GM23338 (cell line): ENCODE data around the gene NFIC. TPM values are rescaled to one million over a fixed set of nuclear protein-coding genes. Genes with fewer than 3 reads are reported as not detected.
"Not testable (repeated sequence)": the region's sequence is repeated elsewhere in the genome, so short reads cannot be mapped to it uniquely, and the experiment has no call there.

Source experiments
- ATAC-seq: fragments of 200-7000 bp; cut with Tn5 transposase; 3 replicates; pipeline ENCODE4 v1.9.1; 2020
- DNase-seq: peaks from one replicate; pipeline ENCODE4 v3.0.0-alpha.2; 2015; ENCODE audit warnings: low spot score
- H2AFZ ChIP-seq: fragments of 200-600 bp; sonication (generic); 2 replicates; pipeline ENCODE4 v1.8.0; 2016; ENCODE audit warnings: antibody characterized with exemption, mild to moderate bottlenecking, moderate library complexity
- H3F3A ChIP-seq: fragments of 200-600 bp; sonication (generic); replicated peaks from 2 replicates; pipeline ENCODE4 v1.8.0; 2017; ENCODE audit warnings: antibody characterized with exemption, mixed run types, low read depth
- H3K27ac ChIP-seq: fragments of 200-600 bp; sonication (generic); 2 replicates; pipeline ENCODE4 v1.6.1; 2016; ENCODE audit warnings: low read depth
- H3K27me3 ChIP-seq: fragments of 200-600 bp; sonication (generic); 2 replicates; pipeline ENCODE4 v1.8.0; 2016; ENCODE audit warnings: mild to moderate bottlenecking, mixed run types, moderate library complexity; ENCODE audit not compliant: insufficient read depth
- H3K36me3 ChIP-seq: fragments of 200-600 bp; sonication (generic); 2 replicates; pipeline ENCODE4 v1.8.0; 2016; ENCODE audit warnings: mild to moderate bottlenecking; ENCODE audit not compliant: insufficient read depth
- H3K4me1 ChIP-seq: fragments of 200-600 bp; sonication (generic); 2 replicates; pipeline ENCODE4 v1.8.0; 2016; ENCODE audit warnings: mild to moderate bottlenecking, moderate library complexity; ENCODE audit not compliant: insufficient read depth
- H3K4me2 ChIP-seq: fragments of 200-600 bp; sonication (generic); 2 replicates; pipeline ENCODE4 v1.7.1; 2017; ENCODE audit warnings: mixed run types
- H3K4me3 ChIP-seq: fragments of 200-600 bp; sonication (generic); 2 replicates; pipeline ENCODE4 v1.6.1; 2016; ENCODE audit warnings: mixed run types
- H3K79me2 ChIP-seq: fragments of 200-600 bp; sonication (generic); replicated peaks from 2 replicates; pipeline ENCODE4 v1.8.0; 2017; ENCODE audit warnings: mild to moderate bottlenecking; ENCODE audit not compliant: insufficient read depth
- H3K9me2 ChIP-seq: fragments of 200-600 bp; sonication (generic); 2 replicates; pipeline ENCODE4 v1.8.0; 2017; ENCODE audit not compliant: insufficient read depth
- H4K20me1 ChIP-seq: fragments of 200-600 bp; sonication (generic); replicated peaks from 2 replicates; pipeline ENCODE4 v1.8.0; 2017; ENCODE audit warnings: mild to moderate bottlenecking; ENCODE audit not compliant: insufficient read depth
- H3K27ac Mint-ChIP-seq: 2 replicates; pipeline ENCODE4 v1.8.0; 2020; ENCODE audit warnings: inconsistent platforms, mild to moderate bottlenecking, moderate library complexity, mixed read lengths
- H3K27me3 Mint-ChIP-seq: 3 replicates; pipeline ENCODE4 v1.8.0; 2022; ENCODE audit warnings: low read depth, mild to moderate bottlenecking, moderate library complexity, mixed read lengths, inconsistent platforms; ENCODE audit not compliant: insufficient read depth, poor library complexity
- H3K36me3 Mint-ChIP-seq: 3 replicates; pipeline ENCODE4 v1.8.0; 2021; ENCODE audit warnings: low read depth, mild to moderate bottlenecking, inconsistent platforms, moderate library complexity, mixed read lengths
- H3K4me1 Mint-ChIP-seq: 3 replicates; pipeline ENCODE4 v1.8.0; 2020; ENCODE audit warnings: mild to moderate bottlenecking, inconsistent platforms, mixed read lengths
- H3K4me3 Mint-ChIP-seq: 3 replicates; pipeline ENCODE4 v1.8.0; 2021; ENCODE audit warnings: moderate library complexity, mild to moderate bottlenecking, inconsistent platforms, mixed read lengths
- H3K9me3 Mint-ChIP-seq: 3 replicates; pipeline ENCODE4 v1.8.0; 2020; ENCODE audit warnings: moderate library complexity, mild to moderate bottlenecking, inconsistent platforms, mixed read lengths
- EZH2 ChIP-seq: fragments of 200-600 bp; sonication (generic); IDR thresholded peaks from one replicate; pipeline ENCODE4 v1.8.0; 2017; ENCODE audit warnings: antibody characterized with exemption, mild to moderate bottlenecking, low read depth; ENCODE audit not compliant: unreplicated experiment
- EZH2phosphoT487 ChIP-seq: fragments of 200-600 bp; sonication (generic); IDR thresholded peaks from one replicate; pipeline ENCODE4 v1.8.1; 2018; ENCODE audit warnings: antibody characterized with exemption; ENCODE audit not compliant: unreplicated experiment
- JUNB ChIP-seq: IDR thresholded peaks from one replicate; pipeline ENCODE4 v1.6.1; 2016; ENCODE audit warnings: antibody characterized with exemption; ENCODE audit not compliant: unreplicated experiment
- NANOG ChIP-seq: IDR thresholded peaks from 2 replicates; pipeline ENCODE4 v1.6.1; 2016; ENCODE audit warnings: antibody characterized with exemption, borderline replicate concordance
- POLR2AphosphoS5 ChIP-seq: IDR thresholded peaks from 2 replicates; pipeline ENCODE4 v1.6.1; 2016; ENCODE audit warnings: antibody characterized with exemption, low read depth
- STAT1 ChIP-seq: IDR thresholded peaks from one replicate; pipeline ENCODE4 v1.6.1; 2016; ENCODE audit warnings: antibody characterized with exemption; ENCODE audit not compliant: unreplicated experiment
- ZNF114 ChIP-seq: fragments of 250-450 bp; sonication (Bioruptor Pico); IDR thresholded peaks from 2 replicates; pipeline ENCODE4 v1.5.0; 2020; ENCODE audit warnings: mild to moderate bottlenecking, moderate library complexity
- ZNF331 ChIP-seq: fragments of 250-450 bp; sonication (Bioruptor Pico); IDR thresholded peaks from 2 replicates; pipeline ENCODE4 v1.5.0; 2020; ENCODE audit warnings: low read depth, mild to moderate bottlenecking, moderate library complexity
- polyA plus RNA-seq: library from polyadenylated mRNA; unstranded; fragments of >200 nt; fragmentation: Nextera tagmentation; extraction: Ambion mirVana; gene quantifications from 2 replicates; pipeline ENCODE4 v1.2.1, GENCODE V29; 2016
- total RNA-seq: library from RNA; depleted of rRNA; stranded (reverse); fragments of >200 nt; shearing (Covaris generic); gene quantifications from 2 replicates; pipeline ENCODE4 v1.2.3, GENCODE V29; 2014
- TF ChIP-seq, protein P1 (sequence below): IDR thresholded peaks from 2 replicates; pipeline ENCODE4 v1.6.1; 2016; ENCODE audit warnings: antibody characterized with exemption
- TF ChIP-seq, protein P2 (sequence below): IDR thresholded peaks from one replicate; pipeline ENCODE4 v1.6.1; 2018; ENCODE audit warnings: antibody characterized with exemption; ENCODE audit not compliant: unreplicated experiment
- TF ChIP-seq, protein P3 (sequence below): fragments of 250-450 bp; sonication (Bioruptor Pico); IDR thresholded peaks from 2 replicates; pipeline ENCODE4 v1.5.0; 2020; ENCODE audit warnings: mild to moderate bottlenecking, moderate library complexity

NFIC gene
- total and polyA plus RNA-seq, 2 experiments from 2014 or later = 1.3 to 5.3 TPM

DNA sequence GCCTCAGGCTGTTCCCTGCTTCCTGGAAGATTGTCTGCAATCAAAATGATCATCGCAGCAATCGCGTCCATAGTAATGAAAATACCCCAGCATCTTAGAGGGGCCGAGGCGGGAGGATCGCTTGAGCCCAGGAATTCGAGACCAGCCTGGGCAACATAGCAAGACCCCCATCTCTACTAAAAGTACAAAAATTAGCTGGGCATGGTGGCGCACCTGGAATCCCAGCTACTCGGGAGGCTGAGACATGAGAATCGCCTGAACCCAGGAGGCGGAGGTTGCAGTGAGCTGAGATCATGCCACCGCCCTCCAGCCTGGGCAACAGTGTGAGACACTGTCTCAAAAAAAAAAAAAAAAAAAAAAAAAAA, 9.7 kb downstream of the NFIC start:
- not testable (repeated sequence) for H3K79me2 ChIP-seq, H3K4me3 Mint-ChIP-seq, H3K4me1 ChIP-seq, ATAC-seq, H3K36me3 ChIP-seq, H3K9me3 Mint-ChIP-seq, H3K27ac ChIP-seq, H3F3A ChIP-seq, H3K36me3 Mint-ChIP-seq, H2AFZ ChIP-seq, H4K20me1 ChIP-seq, DNase-seq, H3K9me2 ChIP-seq, H3K4me3 ChIP-seq, H3K4me1 Mint-ChIP-seq, H3K27ac Mint-ChIP-seq, H3K4me2 ChIP-seq
- peaks cover 38% of the 10 kb centered on the region for H3K27me3 ChIP-seq
- H3K27me3 Mint-ChIP-seq = peaks cover 33% of the 10 kb centered on the region

DNA sequence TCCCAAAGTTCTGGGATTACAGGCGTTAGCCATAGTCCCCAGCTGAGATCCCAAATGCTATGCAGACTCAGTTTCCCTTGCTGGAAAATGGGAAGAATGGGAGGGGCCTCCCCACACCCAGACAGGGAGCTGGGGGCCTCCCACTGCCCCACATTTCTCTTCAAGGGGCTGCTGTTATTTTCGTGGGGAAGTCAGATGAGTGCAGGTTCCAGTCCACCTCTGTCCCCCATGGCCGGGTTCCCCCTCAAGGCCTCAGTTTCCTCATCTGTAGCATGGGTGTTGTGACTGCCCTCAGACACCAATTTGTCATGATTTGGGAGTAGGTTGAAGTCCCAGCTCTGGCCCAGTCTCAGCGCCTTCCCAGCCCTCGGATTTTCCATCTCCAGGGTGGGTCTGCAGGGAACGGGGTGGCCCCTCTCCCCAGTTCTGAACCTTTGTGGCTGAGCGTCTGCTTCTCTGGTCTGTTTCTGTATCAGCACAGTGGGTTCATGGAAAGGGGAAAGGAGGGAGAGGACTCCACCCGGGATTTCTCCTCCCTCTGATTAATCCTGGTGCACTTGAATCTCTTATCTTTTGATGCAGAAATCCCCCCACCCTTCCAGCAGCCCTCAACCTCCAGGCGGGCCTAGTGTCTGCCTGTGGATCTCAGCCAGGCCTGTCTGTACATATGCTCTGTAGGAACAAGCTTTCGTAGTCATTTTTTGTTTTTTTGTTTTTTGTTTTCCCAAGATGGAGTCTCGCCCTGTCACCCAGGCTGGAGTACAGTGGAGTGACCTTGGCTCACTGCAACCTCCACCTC, 12.2 kb downstream of the NFIC start:
- H3K36me3 Mint-ChIP-seq = no peaks in the 10 kb centered on the region
- Histone ChIP-seq H3F3A (no peaks in the 10 kb centered on the region), H3K36me3 (no peaks in the 10 kb centered on the region), H3K79me2 (no peaks in the 10 kb centered on the region), H3K4me1 (no peaks in the 10 kb centered on the region), H3K4me2 (no peak overlapping the region), H3K27ac (no peak overlapping the region), H3K9me2 (no peaks in the 10 kb centered on the region), H3K4me3 (no peak overlapping the region), H4K20me1 (no peaks in the 10 kb centered on the region), H3K27me3 (peaks cover 13% of the 10 kb centered on the region), H2AFZ (no peak overlapping the region)
- no peak overlapping the region for H3K4me3 Mint-ChIP-seq
- ATAC-seq = no peak
- no peak overlapping the region for H3K27ac Mint-ChIP-seq
- peaks cover 2% of the 10 kb centered on the region; the same call in 1 of the 3 replicates for H3K9me3 Mint-ChIP-seq
- no peak for DNase-seq
- H3K4me1 Mint-ChIP-seq = no peaks in the 10 kb centered on the region; the same call in 2 of the 3 replicates
- H3K27me3 Mint-ChIP-seq = peaks cover 18% of the 10 kb centered on the region
- TF ChIP-seq ZNF114 (CRISPR knock-in tag) (no peak), ZNF331 (CRISPR knock-in tag) (no peak), NANOG (no peak), POLR2AphosphoS5 (no peak), STAT1 (no peak), EZH2phosphoT487 (no peak), EZH2 (no peak), JUNB (no peak)
- TF ChIP-seq, protein P1, sequence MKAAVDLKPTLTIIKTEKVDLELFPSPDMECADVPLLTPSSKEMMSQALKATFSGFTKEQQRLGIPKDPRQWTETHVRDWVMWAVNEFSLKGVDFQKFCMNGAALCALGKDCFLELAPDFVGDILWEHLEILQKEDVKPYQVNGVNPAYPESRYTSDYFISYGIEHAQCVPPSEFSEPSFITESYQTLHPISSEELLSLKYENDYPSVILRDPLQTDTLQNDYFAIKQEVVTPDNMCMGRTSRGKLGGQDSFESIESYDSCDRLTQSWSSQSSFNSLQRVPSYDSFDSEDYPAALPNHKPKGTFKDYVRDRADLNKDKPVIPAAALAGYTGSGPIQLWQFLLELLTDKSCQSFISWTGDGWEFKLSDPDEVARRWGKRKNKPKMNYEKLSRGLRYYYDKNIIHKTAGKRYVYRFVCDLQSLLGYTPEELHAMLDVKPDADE = no peak
- TF ChIP-seq, protein P2, sequence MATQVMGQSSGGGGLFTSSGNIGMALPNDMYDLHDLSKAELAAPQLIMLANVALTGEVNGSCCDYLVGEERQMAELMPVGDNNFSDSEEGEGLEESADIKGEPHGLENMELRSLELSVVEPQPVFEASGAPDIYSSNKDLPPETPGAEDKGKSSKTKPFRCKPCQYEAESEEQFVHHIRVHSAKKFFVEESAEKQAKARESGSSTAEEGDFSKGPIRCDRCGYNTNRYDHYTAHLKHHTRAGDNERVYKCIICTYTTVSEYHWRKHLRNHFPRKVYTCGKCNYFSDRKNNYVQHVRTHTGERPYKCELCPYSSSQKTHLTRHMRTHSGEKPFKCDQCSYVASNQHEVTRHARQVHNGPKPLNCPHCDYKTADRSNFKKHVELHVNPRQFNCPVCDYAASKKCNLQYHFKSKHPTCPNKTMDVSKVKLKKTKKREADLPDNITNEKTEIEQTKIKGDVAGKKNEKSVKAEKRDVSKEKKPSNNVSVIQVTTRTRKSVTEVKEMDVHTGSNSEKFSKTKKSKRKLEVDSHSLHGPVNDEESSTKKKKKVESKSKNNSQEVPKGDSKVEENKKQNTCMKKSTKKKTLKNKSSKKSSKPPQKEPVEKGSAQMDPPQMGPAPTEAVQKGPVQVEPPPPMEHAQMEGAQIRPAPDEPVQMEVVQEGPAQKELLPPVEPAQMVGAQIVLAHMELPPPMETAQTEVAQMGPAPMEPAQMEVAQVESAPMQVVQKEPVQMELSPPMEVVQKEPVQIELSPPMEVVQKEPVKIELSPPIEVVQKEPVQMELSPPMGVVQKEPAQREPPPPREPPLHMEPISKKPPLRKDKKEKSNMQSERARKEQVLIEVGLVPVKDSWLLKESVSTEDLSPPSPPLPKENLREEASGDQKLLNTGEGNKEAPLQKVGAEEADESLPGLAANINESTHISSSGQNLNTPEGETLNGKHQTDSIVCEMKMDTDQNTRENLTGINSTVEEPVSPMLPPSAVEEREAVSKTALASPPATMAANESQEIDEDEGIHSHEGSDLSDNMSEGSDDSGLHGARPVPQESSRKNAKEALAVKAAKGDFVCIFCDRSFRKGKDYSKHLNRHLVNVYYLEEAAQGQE = no peak
- TF ChIP-seq, protein P3, sequence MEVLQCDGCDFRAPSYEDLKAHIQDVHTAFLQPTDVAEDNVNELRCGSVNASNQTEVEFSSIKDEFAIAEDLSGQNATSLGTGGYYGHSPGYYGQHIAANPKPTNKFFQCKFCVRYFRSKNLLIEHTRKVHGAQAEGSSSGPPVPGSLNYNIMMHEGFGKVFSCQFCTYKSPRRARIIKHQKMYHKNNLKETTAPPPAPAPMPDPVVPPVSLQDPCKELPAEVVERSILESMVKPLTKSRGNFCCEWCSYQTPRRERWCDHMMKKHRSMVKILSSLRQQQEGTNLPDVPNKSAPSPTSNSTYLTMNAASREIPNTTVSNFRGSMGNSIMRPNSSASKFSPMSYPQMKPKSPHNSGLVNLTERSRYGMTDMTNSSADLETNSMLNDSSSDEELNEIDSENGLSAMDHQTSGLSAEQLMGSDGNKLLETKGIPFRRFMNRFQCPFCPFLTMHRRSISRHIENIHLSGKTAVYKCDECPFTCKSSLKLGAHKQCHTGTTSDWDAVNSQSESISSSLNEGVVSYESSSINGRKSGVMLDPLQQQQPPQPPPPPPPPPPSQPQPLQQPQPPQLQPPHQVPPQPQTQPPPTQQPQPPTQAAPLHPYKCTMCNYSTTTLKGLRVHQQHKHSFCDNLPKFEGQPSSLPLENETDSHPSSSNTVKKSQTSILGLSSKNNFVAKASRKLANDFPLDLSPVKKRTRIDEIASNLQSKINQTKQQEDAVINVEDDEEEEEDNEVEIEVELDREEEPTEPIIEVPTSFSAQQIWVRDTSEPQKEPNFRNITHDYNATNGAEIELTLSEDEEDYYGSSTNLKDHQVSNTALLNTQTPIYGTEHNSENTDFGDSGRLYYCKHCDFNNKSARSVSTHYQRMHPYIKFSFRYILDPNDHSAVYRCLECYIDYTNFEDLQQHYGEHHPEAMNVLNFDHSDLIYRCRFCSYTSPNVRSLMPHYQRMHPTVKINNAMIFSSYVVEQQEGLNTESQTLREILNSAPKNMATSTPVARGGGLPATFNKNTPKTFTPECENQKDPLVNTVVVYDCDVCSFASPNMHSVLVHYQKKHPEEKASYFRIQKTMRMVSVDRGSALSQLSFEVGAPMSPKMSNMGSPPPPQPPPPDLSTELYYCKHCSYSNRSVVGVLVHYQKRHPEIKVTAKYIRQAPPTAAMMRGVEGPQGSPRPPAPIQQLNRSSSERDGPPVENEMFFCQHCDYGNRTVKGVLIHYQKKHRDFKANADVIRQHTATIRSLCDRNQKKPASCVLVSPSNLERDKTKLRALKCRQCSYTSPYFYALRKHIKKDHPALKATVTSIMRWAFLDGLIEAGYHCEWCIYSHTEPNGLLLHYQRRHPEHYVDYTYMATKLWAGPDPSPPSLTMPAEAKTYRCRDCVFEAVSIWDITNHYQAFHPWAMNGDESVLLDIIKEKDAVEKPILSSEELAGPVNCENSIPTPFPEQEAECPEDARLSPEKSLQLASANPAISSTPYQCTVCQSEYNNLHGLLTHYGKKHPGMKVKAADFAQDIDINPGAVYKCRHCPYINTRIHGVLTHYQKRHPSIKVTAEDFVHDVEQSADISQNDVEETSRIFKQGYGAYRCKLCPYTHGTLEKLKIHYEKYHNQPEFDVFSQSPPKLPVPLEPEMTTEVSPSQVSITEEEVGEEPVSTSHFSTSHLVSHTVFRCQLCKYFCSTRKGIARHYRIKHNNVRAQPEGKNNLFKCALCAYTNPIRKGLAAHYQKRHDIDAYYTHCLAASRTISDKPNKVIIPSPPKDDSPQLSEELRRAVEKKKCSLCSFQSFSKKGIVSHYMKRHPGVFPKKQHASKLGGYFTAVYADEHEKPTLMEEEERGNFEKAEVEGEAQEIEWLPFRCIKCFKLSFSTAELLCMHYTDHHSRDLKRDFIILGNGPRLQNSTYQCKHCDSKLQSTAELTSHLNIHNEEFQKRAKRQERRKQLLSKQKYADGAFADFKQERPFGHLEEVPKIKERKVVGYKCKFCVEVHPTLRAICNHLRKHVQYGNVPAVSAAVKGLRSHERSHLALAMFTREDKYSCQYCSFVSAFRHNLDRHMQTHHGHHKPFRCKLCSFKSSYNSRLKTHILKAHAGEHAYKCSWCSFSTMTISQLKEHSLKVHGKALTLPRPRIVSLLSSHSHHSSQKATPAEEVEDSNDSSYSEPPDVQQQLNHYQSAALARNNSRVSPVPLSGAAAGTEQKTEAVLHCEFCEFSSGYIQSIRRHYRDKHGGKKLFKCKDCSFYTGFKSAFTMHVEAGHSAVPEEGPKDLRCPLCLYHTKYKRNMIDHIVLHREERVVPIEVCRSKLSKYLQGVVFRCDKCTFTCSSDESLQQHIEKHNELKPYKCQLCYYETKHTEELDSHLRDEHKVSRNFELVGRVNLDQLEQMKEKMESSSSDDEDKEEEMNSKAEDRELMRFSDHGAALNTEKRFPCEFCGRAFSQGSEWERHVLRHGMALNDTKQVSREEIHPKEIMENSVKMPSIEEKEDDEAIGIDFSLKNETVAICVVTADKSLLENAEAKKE (CRISPR knock-in tag) = no peak
